Measurements from ENCODE around the gene CDYL2.

GRCh38 chr16:80684136-80684765 is 120.1 kb downstream of the CDYL2 start:
- TF ChIP-seq PATZ1 (CRISPR knock-in tag; IDR thresholded peaks at IDR 0.05; ENCODE audit: borderline replicate concordance) (no peak), ARNTL (CRISPR knock-in tag; IDR thresholded peaks at IDR 0.05; ENCODE audit: borderline replicate concordance, low read depth) (no peak), CSRNP3 (CRISPR knock-in tag; IDR thresholded peaks at IDR 0.05) (no peak), CREB5 (CRISPR knock-in tag; IDR thresholded peaks at IDR 0.05; ENCODE audit: low read depth) (no peak)

Measured in SK-N-SH treated with all-trans-retinoic acid at 6 μM for 48 hours (cell line).